Heart left ventricle (tissue), 16 donors: Measurements from ENCODE around the gene TBCE. TPM values are rescaled to one million over a fixed set of nuclear protein-coding genes. Genes with fewer than 3 reads are reported as not detected.

ENCODE experiments used
- ATAC-seq, 4 donors: fragments of 200-7000 bp; cut with Tn5 transposase; one replicate each; pipeline ENCODE4 v1.9.1; 2020 to 2022; ENCODE audit warnings: moderate library complexity in 4 of 4, mild to moderate bottlenecking in 3 of 4, moderate number of reproducible peaks in 1 of 4
- DNase-seq, 5 donors: peaks; one replicate each; pipeline ENCODE4 v3.0.0-alpha.2; 2020
- H3K27ac ChIP-seq, 12 donors: fragments of 200-600 bp; sonication (generic) in 4 of 12; one replicate each; pipeline versions ENCODE4 v1.5.0 to v1.8.0; 2016 to 2022; ENCODE audit warnings: mild to moderate bottlenecking in 2 of 12
- H3K27me3 ChIP-seq, 9 donors: fragments of 200-600 bp; sonication (generic) in 2 of 9; one replicate each; pipeline versions ENCODE4 v1.5.1 to v1.8.0; 2016 to 2022; ENCODE audit warnings: mild to moderate bottlenecking in 3 of 9
- H3K36me3 ChIP-seq, 9 donors: fragments of 200-600 bp; sonication (generic) in 2 of 9; one replicate each; pipeline versions ENCODE4 v1.5.0 to v1.8.0; 2018 to 2022; ENCODE audit warnings: mild to moderate bottlenecking in 2 of 9
- H3K4me1 ChIP-seq, 12 donors: fragments of 200-600 bp; sonication (generic) in 4 of 12; one replicate each; pipeline versions ENCODE4 v1.5.0 to v1.8.0; 2016 to 2022; ENCODE audit warnings: mild to moderate bottlenecking in 3 of 12
- H3K4me3 ChIP-seq, 12 donors: fragments of 200-600 bp; sonication (generic) in 4 of 12; one replicate each; pipeline versions ENCODE4 v1.5.0 to v1.8.0; 2017 to 2022; ENCODE audit warnings: mild to moderate bottlenecking in 9 of 12, moderate library complexity in 4 of 12
- H3K9me3 ChIP-seq, 12 donors: fragments of 200-600 bp; sonication (generic) in 4 of 12; one replicate each; pipeline versions ENCODE4 v1.5.0 to v1.8.0; 2016 to 2022; ENCODE audit warnings: mild to moderate bottlenecking in 1 of 12
- POLR2A ChIP-seq, 2 donors: fragments of 450-650 bp; IDR thresholded peaks; one replicate each; pipeline ENCODE4 v1.6.1; 2017; ENCODE audit warnings: antibody characterized with exemption in 2 of 2, mild to moderate bottlenecking in 2 of 2, moderate library complexity in 2 of 2
- WGBS, 4 donors: extraction: QIAGEN DNeasy Blood & Tissue Kit in 2 of 4; methylation state at CpG; one replicate each; pipeline versions ENCODE4 v1.1.5 to v1.1.7; 2013 to 2018; 5-methylcytosine and 5-hydroxymethylcytosine counted together
- intact Hi-C, 10 donors: fragments of 100-400 bp; cut with DNase I; formaldehyde crosslinking; loops; one replicate each; pipeline versions ENCODE4 v1.11.1 to v1.14.2; 2022
- long read RNA-seq, 3 donors: library from polyadenylated mRNA; unstranded; transcript quantifications; one replicate each; pipeline ENCODE4 v2.0.0, GENCODE V29; 2020 to 2021
- polyA plus RNA-seq, 2 donors: library from polyadenylated mRNA; stranded (reverse); fragments of 200-250 nt; gene quantifications; one replicate each; pipeline ENCODE4 v1.2.3, GENCODE V29; 2013
- total RNA-seq, 9 donors: library from RNA; depleted of rRNA in 2 of 9; stranded (reverse); fragments of >200 nt in 2 of 9; fragmentation: NEBNext Ultra II Directional in 3 of 9; extraction: Animal tissue kit (Norgen Biotek cat#: 25700) in 3 of 9; gene quantifications; one replicate each; pipeline versions ENCODE4 v1.1.0 to v1.2.4, GENCODE V29; 2016 to 2023
- TF ChIP-seq, protein P1 (sequence below), 12 donors: fragments of 200-600 bp; sonication (generic) in 4 of 12; IDR thresholded peaks; one replicate each; pipeline versions ENCODE4 v1.5.0 to v1.8.0; 2018 to 2022; ENCODE audit warnings: antibody characterized with exemption in 12 of 12, mild to moderate bottlenecking in 5 of 12
- donor health status: ischemic (EF 13 %, LVEDD 7.1; RV severe dilation, severe dysfunction).
- donor health status: healthy with polysubstance abuse.
- donor health status: DM: no; HTN: yes; CAD: no.
- donor health status: DM: no; HTN: no; CAD: no.
- donor health status: ischemic (EF 25% LVEDD 6.9; RV normal size, moderate dysfunction).
- donor health status: ischemic (EF 25% LVEDD 5.7; RV mildly dilated, moderate dysfunction).
- donor health status: healthy.
- donor health status: DM: yes; HTN: yes; CAD: no.
- donor health status: ischemic (EF 35%, LVEDD 5.7; RV mildly dilated, moderate dysfunction).
- donor health status: nonischemic (EF 11% LVEDD 7.7; RV severe dilation, severe dysfunction).
- donor health status: DM: yes; HTN: yes; CAD: no.
- donor health status: PGD.
- donor health status: ischemic (EF 29% LVEDD 5.4; RV normal size, mild dysfunction).
- donor health status: nonischemic (EF 23%, LVEDD 6.1; RV moderate dilation, normal function).

Gene TBCE, protein sequence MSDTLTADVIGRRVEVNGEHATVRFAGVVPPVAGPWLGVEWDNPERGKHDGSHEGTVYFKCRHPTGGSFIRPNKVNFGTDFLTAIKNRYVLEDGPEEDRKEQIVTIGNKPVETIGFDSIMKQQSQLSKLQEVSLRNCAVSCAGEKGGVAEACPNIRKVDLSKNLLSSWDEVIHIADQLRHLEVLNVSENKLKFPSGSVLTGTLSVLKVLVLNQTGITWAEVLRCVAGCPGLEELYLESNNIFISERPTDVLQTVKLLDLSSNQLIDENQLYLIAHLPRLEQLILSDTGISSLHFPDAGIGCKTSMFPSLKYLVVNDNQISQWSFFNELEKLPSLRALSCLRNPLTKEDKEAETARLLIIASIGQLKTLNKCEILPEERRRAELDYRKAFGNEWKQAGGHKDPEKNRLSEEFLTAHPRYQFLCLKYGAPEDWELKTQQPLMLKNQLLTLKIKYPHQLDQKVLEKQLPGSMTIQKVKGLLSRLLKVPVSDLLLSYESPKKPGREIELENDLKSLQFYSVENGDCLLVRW
- total RNA-seq, result 10 to 100 TPM; 15.2 to 23.2 (median 18.0) TPM
- polyA plus RNA-seq, result 10 to 100 TPM; 22.3 to 39.5 TPM
- long read RNA-seq, donor 1, full-length matches to known transcripts, result 1 of 5 reads
- long read RNA-seq, donor 1, partial matches to known transcripts, result 2 of 5 reads
- long read RNA-seq, donor 1, other reads (novel, unspliced or antisense), result 2 of 5 reads
- long read RNA-seq, donor 2, full-length matches to known transcripts, result 28 of 40 reads
- long read RNA-seq, donor 2, partial matches to known transcripts, result 8 of 40 reads
- long read RNA-seq, donor 2, other reads (novel, unspliced or antisense), result 4 of 40 reads
- long read RNA-seq, donor 3, full-length matches to known transcripts, result 2 of 8 reads
- long read RNA-seq, donor 3, partial matches to known transcripts, result 3 of 8 reads
- long read RNA-seq, donor 3, other reads (novel, unspliced or antisense), result 3 of 8 reads

DNA sequence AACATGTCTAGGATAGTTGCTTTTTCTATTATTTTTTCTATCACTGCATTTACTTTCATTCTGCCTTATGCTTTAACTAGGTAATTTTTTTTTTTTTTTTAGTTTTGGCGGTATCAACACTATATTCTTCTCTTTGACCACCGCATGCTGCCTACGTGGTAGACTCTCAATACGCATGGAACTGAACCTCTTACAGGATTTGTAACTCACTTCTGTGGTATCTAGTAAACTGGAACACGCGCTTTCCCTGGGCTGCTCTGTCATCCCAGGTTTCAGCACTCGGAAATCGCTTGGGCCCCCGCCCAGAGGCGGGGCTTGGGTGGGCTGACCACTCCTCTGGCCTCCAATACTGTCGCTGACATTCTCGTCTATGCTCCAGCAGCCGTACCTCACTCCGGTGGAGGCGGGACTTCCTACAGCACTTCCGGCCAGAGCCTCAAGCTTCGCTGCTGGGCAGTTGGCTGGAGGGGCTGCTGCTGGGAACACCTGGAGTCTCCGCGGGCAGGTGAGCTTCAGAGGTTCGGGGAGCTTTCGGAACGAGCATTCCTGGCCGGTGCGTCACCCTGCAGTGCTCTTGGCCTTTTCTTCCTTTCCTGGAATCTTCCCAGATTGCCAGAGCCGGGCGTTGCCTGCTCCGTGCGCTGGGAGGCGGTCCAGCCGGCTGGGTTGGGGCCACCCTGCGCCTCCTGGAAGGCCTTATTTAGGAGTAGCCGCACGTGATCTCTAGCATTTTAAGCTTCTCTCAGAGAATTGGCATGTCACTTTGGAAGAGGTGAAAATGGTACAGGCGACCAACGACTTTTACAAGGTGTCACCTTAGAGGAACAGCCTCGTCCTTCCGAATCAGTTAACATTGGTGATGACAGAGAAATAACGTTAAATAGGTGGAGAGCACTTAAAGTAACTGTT, at the start of gene TBCE:
TSS of gene TBCE (plus strand) at position 428 of the 909 bp plus-strand sequence. CDS start 12,623 bp downstream, outside the sequence.
- intact Hi-C loops, result loop anchor here in 8 of 10 donors (1.0 to 5.0 kb wide), 5 partner anchors 35 to 48 kb away; partner anchors contain the start of genes ARID4B (in 7 of the 8) and GGPS1 (in 7 of the 8)
- 0 to 1% (median 0%) methylated on average over 21 to 38 of the region's 38 CpGs for WGBS, 4 donors
- TF ChIP-seq, protein P1, sequence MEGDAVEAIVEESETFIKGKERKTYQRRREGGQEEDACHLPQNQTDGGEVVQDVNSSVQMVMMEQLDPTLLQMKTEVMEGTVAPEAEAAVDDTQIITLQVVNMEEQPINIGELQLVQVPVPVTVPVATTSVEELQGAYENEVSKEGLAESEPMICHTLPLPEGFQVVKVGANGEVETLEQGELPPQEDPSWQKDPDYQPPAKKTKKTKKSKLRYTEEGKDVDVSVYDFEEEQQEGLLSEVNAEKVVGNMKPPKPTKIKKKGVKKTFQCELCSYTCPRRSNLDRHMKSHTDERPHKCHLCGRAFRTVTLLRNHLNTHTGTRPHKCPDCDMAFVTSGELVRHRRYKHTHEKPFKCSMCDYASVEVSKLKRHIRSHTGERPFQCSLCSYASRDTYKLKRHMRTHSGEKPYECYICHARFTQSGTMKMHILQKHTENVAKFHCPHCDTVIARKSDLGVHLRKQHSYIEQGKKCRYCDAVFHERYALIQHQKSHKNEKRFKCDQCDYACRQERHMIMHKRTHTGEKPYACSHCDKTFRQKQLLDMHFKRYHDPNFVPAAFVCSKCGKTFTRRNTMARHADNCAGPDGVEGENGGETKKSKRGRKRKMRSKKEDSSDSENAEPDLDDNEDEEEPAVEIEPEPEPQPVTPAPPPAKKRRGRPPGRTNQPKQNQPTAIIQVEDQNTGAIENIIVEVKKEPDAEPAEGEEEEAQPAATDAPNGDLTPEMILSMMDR (IDR thresholded peaks at IDR 0.05), result peak in 3 of 12 donors; percentile 6 to 27 (median 10)
- TF ChIP-seq POLR2A (IDR thresholded peaks at IDR 0.05), result peak in 1 of 2 donors; percentile 89
- DNase-seq (peak; percentile 96 to 98 (median 97)), ATAC-seq (peak; percentile 100)
- Histone ChIP-seq H3K4me3 (peak within 1 kb of the TSS; percentile 45 to 93 (median 75)), H3K9me3 (no peaks in the 10 kb centered on the region), H3K36me3 (peaks cover 0 to 3% (median 0%) of the 10 kb centered on the region in 9 donors), H3K4me1 (peaks cover 0 to 18% (median 6%) of the 10 kb centered on the region in 12 donors), H3K27me3 (no peaks in the 10 kb centered on the region), H3K27ac (peak within 1 kb of the TSS; percentile 53 to 91 (median 80))

DNA sequence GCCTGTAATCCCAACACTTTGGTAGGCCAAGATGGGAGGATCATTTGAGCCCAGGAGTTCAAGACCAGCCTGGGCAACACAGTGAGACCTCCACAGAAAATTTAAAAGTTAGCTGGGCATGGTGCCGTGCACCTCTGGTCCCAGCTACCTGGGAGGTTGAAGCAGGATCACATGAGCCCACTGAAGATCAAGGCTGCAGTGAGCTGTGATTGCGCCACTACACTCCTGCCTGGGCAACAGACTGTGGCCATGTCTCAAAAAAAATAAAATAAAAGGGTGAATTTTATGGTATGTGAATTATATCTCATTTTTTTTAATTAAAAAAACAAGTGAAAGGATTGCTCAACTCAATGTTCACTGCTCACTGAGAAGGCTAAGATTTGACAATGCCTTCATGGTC, 48.0 kb upstream of the TBCE start:
- 91 to 99% (median 96%) methylated on average over 2 of the region's 2 CpGs for WGBS, 4 donors
- Histone ChIP-seq H3K4me1 (peaks cover 0 to 59% (median 29%) of the 10 kb centered on the region in 12 donors), H3K36me3 (peaks cover 0 to 21% (median 13%) of the 10 kb centered on the region in 9 donors), H3K4me3 (no peak overlapping the region), H3K27me3 (no peaks in the 10 kb centered on the region), H3K27ac (no peak overlapping the region), H3K9me3 (no peaks in the 10 kb centered on the region)
- intact Hi-C loops, result loop anchor here in 1 of 10 donors (5.0 kb wide), 1 partner anchor 62 kb away; no protein-coding TSS in a partner anchor
- no peak for DNase-seq
- ATAC-seq, result no peak
- TF ChIP-seq, protein P1 (IDR thresholded peaks at IDR 0.05), result no peak
- TF ChIP-seq POLR2A (IDR thresholded peaks at IDR 0.05), result no peak

DNA sequence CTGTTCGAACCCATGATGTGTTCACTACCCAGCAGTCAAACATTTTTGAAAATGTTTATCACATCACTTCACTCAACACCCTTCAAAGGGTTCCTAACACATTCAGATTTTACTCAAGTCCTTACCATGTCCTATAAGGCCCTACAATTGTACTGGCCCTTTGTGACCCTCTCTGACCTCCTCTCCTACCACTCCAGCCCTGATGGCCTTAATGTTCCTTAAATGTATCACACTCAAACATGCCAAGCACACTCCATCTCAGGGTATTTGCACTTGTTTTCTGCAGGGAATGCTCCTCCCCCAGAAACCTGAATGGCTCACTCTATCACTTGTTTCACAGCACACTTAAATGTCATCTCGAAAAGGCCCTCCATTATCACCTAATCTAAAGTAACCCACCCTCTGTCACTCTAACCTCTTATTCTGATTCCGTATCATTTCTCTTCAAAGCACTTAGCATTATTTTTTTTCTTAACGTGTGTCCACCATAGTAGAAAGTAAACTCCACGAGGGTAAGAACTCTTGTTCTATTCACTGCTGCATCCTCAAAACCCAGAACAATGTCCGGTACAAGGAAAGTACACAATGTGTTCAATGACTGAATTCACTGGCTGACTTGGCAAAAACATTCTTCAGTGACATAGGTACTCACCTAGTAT, 46.6 kb upstream of the TBCE start:
- no peak overlapping the region for H3K4me3 ChIP-seq
- H3K4me1 ChIP-seq, result peaks cover 0 to 65% (median 40%) of the 10 kb centered on the region in 12 donors
- intact Hi-C loops, result loop anchor here in 2 of 10 donors (10.0 kb wide), 2 partner anchors 66 to 94 kb away; no protein-coding TSS in a partner anchor
- DNase-seq (no peak), ATAC-seq (no peak)
- peaks cover 0 to 21% (median 13%) of the 10 kb centered on the region in 9 donors for H3K36me3 ChIP-seq
- no peak overlapping the region for H3K27ac ChIP-seq
- 64 to 72% (median 67%) methylated on average over 6 of the region's 6 CpGs for WGBS, 4 donors
- no peaks in the 10 kb centered on the region for H3K27me3 ChIP-seq
- H3K9me3 ChIP-seq, result no peaks in the 10 kb centered on the region
- TF ChIP-seq, protein P1 (IDR thresholded peaks at IDR 0.05), result no peak
- TF ChIP-seq POLR2A (IDR thresholded peaks at IDR 0.05), result no peak
